Measurements from ENCODE around the gene CDH2.

Gene CDH2

GRCh38 chr18:28127763-28128658, 48.9 kb downstream of the CDH2 start:
- no peak for DNase-seq (ENCODE audit: low read depth in 2 of 2)

- DNase-seq (ENCODE audit: low read depth in 2 of 2): no peak
Observed at GRCh38 chr18:28127228-28127627, 49.7 kb downstream of the CDH2 start.

GRCh38 chr18:28126768-28127167, 50.2 kb downstream of the CDH2 start:
- DNase-seq (ENCODE audit: low read depth in 2 of 2): no peak

- no peak for DNase-seq (ENCODE audit: low read depth in 2 of 2)
Observed at GRCh38 chr18:28125051-28125450, 51.9 kb downstream of the CDH2 start.

GRCh38 chr18:28124131-28125029, 52.5 kb downstream of the CDH2 start:
- DNase-seq (ENCODE audit: low read depth in 2 of 2): no peak

- no peak for DNase-seq (ENCODE audit: low read depth in 2 of 2)
Observed at GRCh38 chr18:28123401-28124030, 53.4 kb downstream of the CDH2 start.

GRCh38 chr18:28120828-28121515, 56.0 kb downstream of the CDH2 start:
- DNase-seq (ENCODE audit: low read depth in 2 of 2): no peak

- no peak for DNase-seq (ENCODE audit: low read depth in 2 of 2)
Observed at GRCh38 chr18:28116461-28116860, 60.5 kb downstream of the CDH2 start.

GRCh38 chr18:28115149-28115550, 61.8 kb downstream of the CDH2 start:
- no peak for DNase-seq (ENCODE audit: low read depth in 2 of 2)

- no peak for DNase-seq (ENCODE audit: low read depth in 2 of 2)
Observed at GRCh38 chr18:28114472-28114871, 62.5 kb downstream of the CDH2 start.

GRCh38 chr18:28113271-28114029, 63.5 kb downstream of the CDH2 start:
- DNase-seq (ENCODE audit: low read depth in 2 of 2): no peak

GRCh38 chr18:28112056-28112470, 64.9 kb downstream of the CDH2 start:
- no peak for DNase-seq (ENCODE audit: low read depth in 2 of 2)

GRCh38 chr18:28110924-28111323, 66.0 kb downstream of the CDH2 start:
- no peak for DNase-seq (ENCODE audit: low read depth in 2 of 2)

- DNase-seq (ENCODE audit: low read depth in 2 of 2): no peak
Observed at GRCh38 chr18:28109781-28110560, 67.0 kb downstream of the CDH2 start.

GRCh38 chr18:28108814-28109213, 68.1 kb downstream of the CDH2 start:
- no peak for DNase-seq (ENCODE audit: low read depth in 2 of 2)

- no peak for DNase-seq (ENCODE audit: low read depth in 2 of 2)
Observed at GRCh38 chr18:28108254-28108653, 68.7 kb downstream of the CDH2 start.

GRCh38 chr18:28099237-28099636, 77.7 kb downstream of the CDH2 start:
- no peak for DNase-seq (ENCODE audit: low read depth in 2 of 2)

- no peak for DNase-seq (ENCODE audit: low read depth in 2 of 2)
Observed at GRCh38 chr18:28095631-28096030, 81.3 kb downstream of the CDH2 start.

- no peak for DNase-seq (ENCODE audit: low read depth in 2 of 2)
Observed at GRCh38 chr18:28095041-28095440, 81.9 kb downstream of the CDH2 start.

GRCh38 chr18:28091197-28091596, 85.7 kb downstream of the CDH2 start:
- DNase-seq (ENCODE audit: low read depth in 2 of 2): no peak
